GOT3 (cell line): Measurements from ENCODE around the gene PGM2.
"Not testable (repeated sequence)": the region's sequence is repeated elsewhere in the genome, so short reads cannot be mapped to it uniquely, and the experiment has no call there.

Source experiments
- DNase-seq: peaks from one replicate; lab custom pipeline; 2025; ENCODE audit warnings: mixed read lengths; lab: John Stamatoyannopoulos, UW

PGM2 gene

GRCh38 chr4:37826295-37827029 lies at the start of gene PGM2:
TSS of gene PGM2 (plus strand) at chr4:37826686. CDS start at chr4:37826733, 47 bp downstream.
- DNase-seq: peak; percentile 44

DNA sequence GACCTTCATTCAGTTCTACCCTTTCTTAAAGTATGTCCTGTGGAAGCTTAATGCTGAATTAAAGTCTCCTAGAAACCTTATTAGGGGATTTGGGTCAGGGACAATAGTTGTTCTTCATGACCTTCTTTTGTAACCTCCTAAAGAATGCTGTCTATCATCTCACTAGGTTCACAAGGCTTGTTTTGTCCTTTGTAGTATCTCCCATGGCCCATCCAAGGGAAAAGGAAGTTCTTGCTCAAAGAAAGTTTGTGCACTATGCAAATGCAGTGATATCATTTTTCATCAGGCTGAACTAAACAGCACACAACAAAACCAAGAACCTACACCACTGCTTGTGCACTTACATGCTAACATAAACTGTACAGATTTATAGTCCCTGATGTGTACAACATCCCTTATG lies 46.6 kb upstream of the PGM2 start:
- DNase-seq: no peak

DNA sequence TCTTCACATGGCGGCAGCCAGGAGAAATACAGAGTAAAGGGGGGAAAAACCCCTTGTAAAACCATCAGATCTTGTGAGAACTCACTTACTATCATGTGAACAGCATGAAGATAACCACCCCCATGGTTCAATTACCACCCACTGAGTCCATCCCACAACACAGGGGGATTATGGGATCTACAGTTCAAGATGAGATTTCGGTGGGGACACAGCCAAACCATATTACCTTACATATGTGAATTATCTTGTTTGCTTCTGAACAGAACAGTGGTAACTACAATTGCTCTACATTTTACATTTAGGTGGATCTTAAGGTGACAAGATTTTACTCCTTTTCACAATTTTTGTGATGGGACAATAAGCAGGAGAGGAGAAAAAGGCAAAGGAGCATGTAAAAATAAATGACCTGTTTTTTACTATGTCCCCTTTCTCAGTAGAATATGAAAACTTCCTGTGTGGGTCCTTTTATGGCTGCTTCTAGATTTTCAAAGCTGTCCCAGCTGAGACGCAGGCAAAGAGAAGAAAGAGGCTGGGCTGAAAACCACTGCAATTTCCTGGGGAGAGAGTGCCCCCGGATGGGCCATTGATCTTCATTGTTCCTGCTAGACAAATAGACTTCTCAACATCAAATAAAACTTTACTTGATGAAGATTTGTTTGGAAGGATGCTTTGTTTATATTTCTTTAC lies 45.9 kb upstream of the PGM2 start:
- DNase-seq: no peak

GRCh38 chr4:37781131-37781455 lies 45.4 kb upstream of the PGM2 start:
- DNase-seq: no peak

DNA sequence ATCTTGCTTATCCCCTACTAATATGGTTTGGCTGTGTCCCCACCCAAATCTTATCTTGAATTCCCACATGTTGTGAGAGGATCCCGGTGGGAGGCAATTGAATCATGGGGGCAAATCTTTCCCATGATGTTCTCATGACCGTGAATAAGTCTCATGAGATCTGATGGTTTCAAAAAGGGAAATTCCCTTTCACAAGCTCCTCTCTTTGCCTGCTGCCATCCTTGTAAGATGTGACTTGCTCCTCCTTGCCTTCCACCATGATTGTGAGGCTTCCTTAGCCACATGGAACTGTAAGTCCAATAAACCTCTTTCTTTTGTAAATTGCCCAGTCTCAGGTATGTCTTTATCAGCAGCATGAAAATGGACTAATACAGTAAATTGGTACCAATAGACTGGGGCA lies 40.2 kb upstream of the PGM2 start:
- DNase-seq: not testable (repeated sequence)

GRCh38 chr4:37787883-37788460 lies 38.5 kb upstream of the PGM2 start:
- DNase-seq: not testable (repeated sequence)

DNA sequence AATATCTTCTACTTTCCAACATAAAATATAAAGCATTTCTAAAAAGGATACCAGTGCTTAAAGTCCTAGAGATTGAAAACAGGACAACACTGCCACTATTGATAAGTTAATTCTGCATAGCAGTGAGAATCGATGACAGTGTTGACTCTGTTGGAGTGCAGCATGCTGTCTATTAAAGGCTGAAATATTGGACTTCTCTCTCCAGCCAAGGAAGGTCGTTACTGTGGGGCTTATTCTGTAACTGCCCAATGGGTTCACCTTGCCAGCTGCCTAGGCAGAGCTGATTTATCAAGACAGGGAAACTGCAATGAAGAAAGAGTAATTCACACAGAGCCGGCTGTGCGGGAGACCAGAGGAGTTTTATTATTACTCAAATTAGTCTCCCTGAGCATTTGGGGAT lies 37.7 kb upstream of the PGM2 start:
- no peak for DNase-seq

DNA sequence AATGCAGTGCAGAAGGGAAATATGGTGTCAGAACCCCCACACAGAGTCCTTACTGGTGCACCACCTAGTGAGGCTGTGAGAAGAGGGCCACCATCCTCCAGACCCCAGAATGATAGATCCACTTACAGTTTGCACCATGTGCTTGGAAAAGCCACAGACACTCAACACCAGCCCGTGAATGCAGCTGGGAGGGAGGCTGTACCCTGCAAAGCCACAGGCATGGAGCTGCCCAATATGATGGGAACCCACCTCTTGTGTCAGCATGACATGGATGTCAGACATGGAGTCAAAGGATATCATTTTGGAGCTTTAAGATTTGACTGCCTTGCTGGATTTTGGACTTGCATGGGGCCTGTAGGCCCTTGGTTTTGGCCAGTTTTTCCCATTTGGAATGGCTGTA lies 34.2 kb upstream of the PGM2 start:
- DNase-seq: no peak

DNA sequence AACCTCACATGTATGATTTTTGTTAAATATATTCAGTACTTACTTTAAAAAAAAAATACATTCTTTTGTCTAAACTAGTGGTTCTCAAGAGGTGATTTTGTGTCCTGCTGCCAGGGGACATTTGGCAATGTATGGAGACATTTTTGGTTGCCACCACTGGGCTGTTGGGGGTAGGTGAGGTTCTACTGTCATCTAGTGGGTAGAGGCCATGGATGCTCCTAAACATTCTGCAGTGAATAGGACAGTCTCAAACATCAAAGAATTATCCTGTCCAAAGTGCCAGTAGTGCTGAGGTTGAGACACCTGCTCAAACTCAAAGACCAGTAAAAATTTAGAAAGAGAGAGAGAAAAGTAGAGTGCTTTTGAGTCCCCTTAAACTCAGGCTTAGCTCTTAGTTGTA lies 32.9 kb upstream of the PGM2 start:
- no peak for DNase-seq

DNA sequence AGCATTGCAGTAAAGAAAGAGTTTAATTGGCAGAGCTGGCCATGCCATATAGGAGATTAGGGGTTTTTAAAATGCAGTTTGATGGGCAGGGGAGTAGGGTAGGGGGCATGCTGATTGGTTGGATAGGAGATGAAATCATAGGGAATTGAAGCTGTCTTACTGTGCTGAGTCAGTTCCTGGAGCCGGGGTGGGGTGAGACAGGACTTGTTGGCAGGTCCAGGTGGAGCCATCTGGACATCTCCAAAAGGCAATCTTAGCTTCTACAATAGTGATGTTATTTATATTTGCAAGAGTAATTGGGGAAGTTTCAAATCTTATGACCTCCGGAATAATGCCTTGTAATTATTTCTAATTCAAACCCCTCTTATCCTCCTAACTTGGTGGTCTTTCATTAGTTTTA lies 32.4 kb upstream of the PGM2 start:
- no peak for DNase-seq

- DNase-seq: no peak
These were observed 30.8 kb upstream of the PGM2 start for GRCh38 chr4:37795581-37796195.

- DNase-seq: no peak
These were observed 29.1 kb upstream of the PGM2 start for GRCh38 chr4:37797374-37797773.

DNA sequence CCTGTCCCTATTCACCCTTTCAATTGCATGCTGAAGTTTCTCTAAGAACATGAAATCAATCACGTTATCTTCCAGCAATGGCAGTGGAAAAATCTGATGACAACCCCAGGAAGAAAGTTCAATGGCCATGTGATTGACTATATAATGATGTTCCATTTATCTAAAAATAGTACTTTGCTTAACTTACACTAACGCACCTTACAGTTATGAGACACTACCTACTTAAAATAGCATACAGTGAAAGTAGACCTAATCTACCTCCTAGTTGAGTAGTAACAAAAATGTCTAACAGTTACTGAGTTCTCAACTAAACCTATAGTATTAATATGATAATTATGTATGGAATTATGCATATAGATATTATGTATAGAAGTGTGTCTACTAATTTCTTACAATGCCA lies 28.6 kb upstream of the PGM2 start:
- no peak for DNase-seq

DNA sequence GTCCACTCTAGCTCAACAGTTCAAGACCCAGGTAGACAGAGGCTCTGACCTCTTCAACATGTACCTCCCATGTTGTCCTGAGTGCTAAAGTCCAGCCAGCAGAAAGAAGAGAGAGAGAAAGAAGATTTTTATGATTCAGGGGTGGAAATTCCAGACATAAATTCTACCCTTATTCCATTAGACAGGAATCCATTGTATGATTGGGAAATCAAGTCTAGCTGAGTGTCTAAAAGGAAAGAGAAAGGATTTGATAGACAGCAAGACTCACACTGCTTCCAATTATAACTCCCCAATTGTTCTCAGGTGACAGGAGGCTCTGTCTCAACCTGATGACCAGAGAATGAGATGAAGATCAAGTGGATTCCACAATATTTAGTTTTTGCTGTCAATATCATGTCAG lies 27.9 kb upstream of the PGM2 start:
- DNase-seq: no peak

GRCh38 chr4:37799941-37800554 lies 26.4 kb upstream of the PGM2 start:
- DNase-seq: no peak

DNA sequence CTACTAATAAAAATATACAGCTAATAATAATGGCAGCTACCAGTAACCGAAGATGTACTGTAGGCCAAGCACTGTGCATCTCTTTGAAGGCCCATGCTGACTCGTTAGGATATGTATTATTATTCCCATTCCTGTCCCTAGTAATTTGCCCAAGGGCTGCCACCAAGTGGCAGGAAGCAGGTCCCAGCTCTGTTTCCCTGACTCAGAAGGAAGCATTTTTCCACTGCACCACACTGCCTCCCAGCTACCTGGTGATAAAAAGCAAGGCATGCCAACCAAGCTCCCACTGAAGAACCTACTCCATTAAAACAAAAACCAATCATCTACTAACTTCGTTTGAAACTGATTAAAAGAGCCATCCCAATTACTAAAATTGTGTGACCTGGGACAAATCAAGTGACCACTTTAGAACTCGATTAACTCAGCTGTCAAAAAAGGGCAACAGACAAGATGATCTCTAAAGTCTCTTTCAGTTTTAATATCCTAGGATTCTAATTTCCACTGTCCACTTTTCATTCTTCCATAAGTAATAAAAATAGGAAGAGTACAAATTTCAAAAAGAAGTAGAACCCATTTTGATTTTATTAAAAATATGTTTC lies 24.3 kb upstream of the PGM2 start:
- DNase-seq: no peak

DNA sequence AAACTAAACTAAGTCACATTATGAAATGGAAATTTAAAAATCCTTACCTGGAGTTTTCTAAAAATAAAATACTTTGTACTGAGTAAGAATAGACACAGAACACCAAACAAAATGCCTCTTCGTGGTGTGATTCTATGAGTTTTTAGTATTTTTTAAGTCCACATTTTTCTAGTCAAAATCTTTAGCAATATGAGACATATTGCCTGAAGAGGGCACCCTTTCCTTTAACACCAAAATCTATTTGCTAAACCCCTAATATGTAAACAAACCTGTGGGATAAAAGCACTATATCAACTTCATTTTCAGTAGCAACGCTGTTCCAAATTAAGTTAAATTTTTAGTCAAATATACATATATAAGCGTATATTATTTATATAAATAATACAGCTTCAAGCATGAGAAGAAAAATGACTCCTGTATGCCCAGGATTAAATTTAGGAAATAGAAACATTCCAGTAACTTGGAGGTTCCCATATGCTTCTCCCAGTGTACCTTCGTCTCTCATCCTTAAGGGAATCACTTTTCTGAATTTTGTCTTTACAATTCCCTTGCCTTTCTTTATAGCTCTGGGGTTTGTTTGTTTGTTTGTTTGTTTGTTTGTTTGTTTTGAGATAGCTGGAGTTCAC lies 23.0 kb upstream of the PGM2 start:
- DNase-seq: no peak

- DNase-seq: no peak
These were observed 21.4 kb upstream of the PGM2 start for GRCh38 chr4:37805091-37805490.

GRCh38 chr4:37812713-37813112 lies 13.8 kb upstream of the PGM2 start:
- DNase-seq: no peak

DNA sequence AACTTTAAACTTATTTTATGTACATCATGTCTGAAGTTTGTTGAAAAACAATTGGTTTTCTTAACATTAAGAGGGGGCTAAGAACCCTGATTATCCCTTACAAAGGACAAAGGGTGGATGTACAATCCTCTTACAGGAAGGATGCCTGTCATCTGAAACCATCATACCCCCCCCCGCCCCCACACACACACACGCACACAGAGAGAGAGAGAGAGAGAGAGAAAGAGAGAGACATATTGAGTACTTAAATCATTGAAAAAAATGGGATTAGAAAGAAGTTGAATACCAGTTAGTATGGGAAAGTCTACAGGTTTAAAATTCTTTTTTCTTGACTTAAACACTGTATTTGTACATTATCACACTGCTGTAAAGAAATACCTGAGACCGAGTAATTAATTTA lies 10.9 kb upstream of the PGM2 start:
- DNase-seq: no peak

DNA sequence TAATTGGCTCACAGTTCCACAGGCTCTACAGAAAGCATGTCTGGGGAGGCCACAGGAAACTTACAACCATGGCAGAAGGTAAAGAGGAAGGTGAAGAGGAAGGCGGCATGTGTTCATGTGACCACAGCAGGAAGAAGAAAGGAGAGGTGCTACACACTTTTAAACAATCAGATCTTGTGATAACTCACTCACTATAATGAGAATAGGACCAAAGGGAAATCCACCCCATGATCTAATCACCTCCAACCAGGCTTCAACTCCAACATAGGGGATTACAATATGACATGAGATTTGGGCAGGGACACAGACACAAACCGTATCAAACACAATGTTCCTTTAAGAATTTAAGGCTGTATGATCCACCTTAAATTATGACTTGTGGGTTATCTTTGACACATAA lies 10.5 kb upstream of the PGM2 start:
- DNase-seq: no peak

DNA sequence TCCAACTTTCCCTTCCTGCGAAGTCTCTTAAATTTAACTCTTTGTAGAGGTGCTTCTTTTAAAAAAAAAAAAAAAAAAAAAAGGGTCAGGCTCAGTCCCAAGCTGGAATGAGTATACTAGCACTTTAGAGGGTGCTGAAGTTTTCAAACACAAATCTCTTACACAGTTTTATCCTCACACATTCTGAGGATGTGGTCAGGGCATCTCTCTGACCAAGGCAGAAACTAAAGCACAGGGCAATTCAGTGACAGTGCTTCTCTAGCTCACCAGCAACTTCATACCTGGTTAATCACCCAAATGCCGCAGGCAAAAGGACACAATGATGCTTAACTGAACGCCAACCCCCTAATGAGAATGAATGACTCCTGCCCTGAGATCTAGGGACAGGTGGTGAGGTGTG lies 9.8 kb upstream of the PGM2 start:
- no peak for DNase-seq
